H1 (cell line): ENCODE results near the gene MRTFB. TPM values are rescaled to one million over a fixed set of nuclear protein-coding genes. Genes with fewer than 3 reads are reported as not detected.

Source experiments
- CHD1 ChIP-seq: IDR thresholded peaks from 2 replicates; pipeline ENCODE4 v1.6.1; 2012; ENCODE audit warnings: low read depth, low read length, improper control_type of control experiment
- EZH2 ChIP-seq: fragments of 200-600 bp; sonication (generic); IDR thresholded peaks from 2 replicates; pipeline ENCODE4 v1.7.1; 2012; ENCODE audit warnings: low read depth, mild to moderate bottlenecking, moderate library complexity, low read length, inconsistent platforms; ENCODE audit not compliant: severe bottlenecking
- FOSL1 ChIP-seq: IDR thresholded peaks from 2 replicates; pipeline ENCODE4 v1.6.1; 2011; ENCODE audit warnings: mild to moderate bottlenecking, low read depth, low read length, moderate library complexity; ENCODE audit not compliant: insufficient read depth
- JUND ChIP-seq: IDR thresholded peaks from 2 replicates; pipeline ENCODE4 v1.6.1; 2011; ENCODE audit warnings: mild to moderate bottlenecking, improper control_type of control experiment, low read length
- POLR2AphosphoS5 ChIP-seq: IDR thresholded peaks from 2 replicates; pipeline ENCODE4 v1.6.1; 2011; ENCODE audit warnings: low read depth, low read length
- polyA plus RNA-seq, 7 experiments: library from polyadenylated mRNA; depleted of rRNA in 3 of 7; stranded (reverse) in 5 of 7; unstranded in 2 of 7; fragments of >200 nt in 5 of 7; fragments of 200-250 nt in 2 of 7; gene quantifications; 1 replicate in 5 of 7; 2 replicates in 1 of 7; 4 replicates in 1 of 7; pipeline versions ENCODE4 v1.2.1 to v1.2.3, GENCODE V29; 2011 to 2013; ENCODE audit warnings: missing spikeins in 2 of 7, mixed read lengths in 2 of 7
- total RNA-seq: library from RNA; stranded (reverse); fragmentation: NEBNext Ultra II Directional; extraction: Animal tissue kit (Norgen Biotek cat#: 25700); gene quantifications from 2 replicates; pipeline ENCODE4 v1.2.1, GENCODE V29; 2021

The MRTFB gene
- total and polyA plus RNA-seq, 2 of the 8 experiments (the other 6 are each of a cell fraction or from before 2014, with no cell fraction given) = 13.5 to 34.9 TPM

DNA sequence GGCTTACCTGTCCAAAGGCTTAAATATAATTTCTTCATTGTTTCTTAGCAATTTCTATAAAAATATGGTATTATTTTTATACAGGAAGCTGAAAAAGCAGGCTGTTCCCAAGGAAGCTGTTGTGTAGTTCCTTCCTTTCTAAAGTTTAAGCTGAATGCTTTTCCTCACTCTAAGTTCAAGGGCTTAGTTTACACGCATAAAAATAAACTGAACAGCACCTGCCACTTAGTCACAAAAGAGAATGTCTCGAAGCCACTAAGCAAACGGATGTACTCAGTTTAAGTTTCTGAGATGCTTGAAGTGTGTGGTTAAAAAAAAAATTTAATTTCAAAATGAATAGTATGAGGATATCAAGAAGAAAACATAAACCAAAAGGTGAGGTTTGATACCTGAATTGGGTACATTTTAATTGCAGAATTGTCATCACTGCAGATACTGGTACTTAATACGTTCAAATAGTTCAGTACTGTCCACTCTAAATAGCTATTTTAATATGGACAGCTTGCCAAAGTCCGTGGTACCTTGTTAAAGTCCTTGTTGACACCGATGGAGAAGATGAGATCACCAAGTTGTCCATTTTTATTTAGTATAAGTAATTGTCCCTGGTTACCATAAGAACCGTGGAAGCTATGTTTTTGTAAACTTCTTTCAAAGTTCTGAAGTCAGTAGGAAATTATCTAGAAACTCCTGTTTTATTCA lies 38.1 kb downstream of the MRTFB start (continued):
- TF ChIP-seq FOSL1 (no peak), POLR2AphosphoS5 (no peak), EZH2 (no peak), JUND (no peak), CHD1 (no peak)
